ENCODE data around the gene RAD51B.

DNA sequence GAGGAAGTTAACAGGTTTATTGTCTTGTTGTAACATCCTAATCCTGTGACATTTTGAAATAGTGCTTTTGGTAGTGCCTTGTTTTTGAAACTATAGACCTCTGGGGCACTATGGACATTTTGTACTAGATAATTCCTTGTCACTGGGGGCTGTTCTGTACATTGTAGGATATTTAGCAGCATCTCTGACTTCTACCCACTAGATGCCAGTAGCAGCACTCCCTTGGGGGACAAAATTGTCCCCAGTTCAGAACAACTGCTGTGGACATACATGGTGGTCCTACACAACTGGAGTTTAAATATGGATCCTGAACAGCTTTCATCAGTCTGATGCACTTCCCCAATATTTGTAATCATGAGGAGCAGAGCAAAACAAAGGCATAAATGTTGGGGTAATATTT lies 264.7 kb downstream of the RAD51B start:
- TF ChIP-seq POLR2A (IDR thresholded peaks at IDR 0.05; ENCODE audit: low read depth, low read length) (no peak), POLR2AphosphoS5 (IDR thresholded peaks at IDR 0.05; ENCODE audit: low read depth, low read length) (no peak)

Data from GM12892 (cell line).